K562 (cell line): ENCODE data around the gene MTA2. TPM values are rescaled to one million over a fixed set of nuclear protein-coding genes. Genes with fewer than 3 reads are reported as not detected.

ENCODE experiments used
- ARHGAP35 ChIP-seq: fragments of 450-650 bp; IDR thresholded peaks from 2 replicates; pipeline ENCODE4 v1.6.1; 2018; ENCODE audit not compliant: partially characterized antibody
- ARNT ChIP-seq, 2 experiments: fragments of 450-650 bp; IDR thresholded peaks; 2 replicates each; pipeline ENCODE4 v1.6.1; 2016; ENCODE audit warnings: mild to moderate bottlenecking in 1 of 2
- ATF4 ChIP-seq: fragments of 450-650 bp; formaldehyde crosslinking; IDR thresholded peaks from 2 replicates; pipeline ENCODE4 v1.4.0; 2022; ENCODE audit warnings: mild to moderate bottlenecking, moderate library complexity
- CEBPG ChIP-seq, 3 experiments: fragments of 200-800 bp in 1 of 3; sonication (Bioruptor generic) in 1 of 3; sonication (generic) in 1 of 3; formaldehyde crosslinking in 1 of 3; IDR thresholded peaks in 2 of 3; conservative IDR thresholded peaks in 1 of 3; 2 replicates each; pipeline versions ENCODE4 v1.6.1 to v1.8.0; 2016 to 2022; ENCODE audit warnings: missing compliant biosample characterization in 2 of 3, missing genetic modification characterization in 2 of 3, mild to moderate bottlenecking in 1 of 3, missing genetic modification reagents in 1 of 3
- CHD1 ChIP-seq: fragments of 200-600 bp; sonication (generic); IDR thresholded peaks from one replicate; pipeline ENCODE4 v1.6.1; 2012; ENCODE audit warnings: mild to moderate bottlenecking, moderate library complexity, low read length, inconsistent platforms
- CREBBP ChIP-seq: IDR thresholded peaks from one replicate; pipeline ENCODE4 v1.6.1; 2012; ENCODE audit warnings: low read depth, mild to moderate bottlenecking, control low read depth, inconsistent platforms, low read length
- GATA2 ChIP-seq: sonication (generic); formaldehyde crosslinking; IDR thresholded peaks from 2 replicates; pipeline ENCODE4 v1.4.0; 2020; ENCODE audit warnings: mild to moderate bottlenecking, missing genetic modification reagents
- GMEB1 ChIP-seq: fragments of 250-450 bp; sonication (Bioruptor Pico); IDR thresholded peaks from 2 replicates; pipeline ENCODE4 v1.4.0; 2020; ENCODE audit warnings: mild to moderate bottlenecking
- HEY1 ChIP-seq: fragments of 250-450 bp; sonication (Bioruptor Pico); IDR thresholded peaks from 2 replicates; pipeline ENCODE4 v1.5.0; 2020; ENCODE audit warnings: mild to moderate bottlenecking, moderate library complexity, borderline replicate concordance
- HINFP ChIP-seq: fragments of 450-650 bp; conservative IDR thresholded peaks from 2 replicates; pipeline ENCODE4 v1.6.1; 2016; ENCODE audit warnings: missing genetic modification characterization, low read depth, mild to moderate bottlenecking, control low read depth, missing compliant biosample characterization
- IRF9 ChIP-seq: fragments of 450-650 bp; IDR thresholded peaks from 2 replicates; pipeline ENCODE4 v1.6.1; 2016; ENCODE audit warnings: missing biosample characterization, missing genetic modification characterization
- MAFK ChIP-seq: IDR thresholded peaks from 2 replicates; pipeline ENCODE4 v1.6.1; 2011; ENCODE audit warnings: low read length, improper control_type of control experiment
- MTA3 ChIP-seq: fragments of 450-650 bp; formaldehyde crosslinking; IDR thresholded peaks from 2 replicates; pipeline ENCODE4 v1.6.1; 2017; ENCODE audit warnings: mild to moderate bottlenecking, borderline replicate concordance
- NFRKB ChIP-seq: fragments of 450-650 bp; IDR thresholded peaks from 2 replicates; pipeline ENCODE4 v1.6.1; 2016; ENCODE audit warnings: low read depth
- PCBP1 ChIP-seq: fragments of 200-400 bp; formaldehyde crosslinking; IDR thresholded peaks from 2 replicates; pipeline ENCODE4 v1.6.1; 2018; ENCODE audit warnings: mild to moderate bottlenecking, low read depth, low read length; ENCODE audit not compliant: poor library complexity, severe bottlenecking
- RBM39 ChIP-seq: fragments of 200-400 bp; formaldehyde crosslinking; optimal IDR thresholded peaks from 2 replicates; pipeline ENCODE3; 2018; ENCODE audit warnings: low read depth, low read length
- ZBED1 ChIP-seq: IDR thresholded peaks from 2 replicates; pipeline ENCODE4 v1.6.1; 2014
- ZNF324 ChIP-seq: fragments of 250-450 bp; sonication (Bioruptor Pico); IDR thresholded peaks from 2 replicates; pipeline ENCODE4 v1.4.0; 2020; ENCODE audit warnings: mild to moderate bottlenecking
- ZNF586 ChIP-seq: fragments of 450-650 bp; formaldehyde crosslinking; conservative IDR thresholded peaks from 2 replicates; pipeline ENCODE4 v1.4.0; 2020; ENCODE audit warnings: mild to moderate bottlenecking, moderate library complexity
- ZNF639 ChIP-seq, 2 experiments: fragments of 200-800 bp in 1 of 2; sonication (Bioruptor generic) in 1 of 2; sonication (generic) in 1 of 2; formaldehyde crosslinking in 1 of 2; IDR thresholded peaks in 1 of 2; conservative IDR thresholded peaks in 1 of 2; 2 replicates each; pipeline versions ENCODE4 v1.5.0 to v1.6.1; 2016 to 2020; ENCODE audit warnings: missing compliant biosample characterization in 1 of 2, missing genetic modification characterization in 1 of 2, missing genetic modification reagents in 1 of 2
- polyA plus RNA-seq, 8 experiments: library from polyadenylated mRNA; depleted of rRNA in 4 of 8; stranded (reverse) in 5 of 8; unstranded in 3 of 8; fragments of >200 nt; fragmentation: Nextera tagmentation in 2 of 8; fragmentation: Illumina TruSeq in 1 of 8; extraction: Ambion mirVana in 2 of 8; extraction: Trizol in 1 of 8; gene quantifications; 2 replicates each; pipeline versions ENCODE4 v1.2.1 to v1.2.3, GENCODE V29; 2011 to 2014; ENCODE audit warnings: inconsistent platforms in 1 of 8, missing spikeins in 1 of 8
- total RNA-seq, 7 experiments: library from RNA; depleted of rRNA in 6 of 7; stranded (reverse); fragments of >200 nt in 6 of 7; fragmentation: Illumina TruSeq in 2 of 7; extraction: Trizol in 2 of 7; gene quantifications; 2 replicates each; pipeline versions ENCODE4 v1.2.1 to v1.2.3, GENCODE V29; 2011 to 2021; ENCODE audit warnings: low replicate concordance in 1 of 7

The MTA2 gene
- total and polyA plus RNA-seq, 9 of the 15 experiments (the other 6 are each of a cell fraction or from before 2014, with no cell fraction given) = 6.2 to 220 (median 172) TPM

GRCh38 chr11:62545437-62546243 lies 56.0 kb downstream of the MTA2 start (continued):
- no peak for TF ChIP-seq IRF9 (tag)
- TF ChIP-seq HINFP = no peak
- TF ChIP-seq ZNF324 (CRISPR knock-in tag) = no peak
- TF ChIP-seq RBM39 = no peak
- no peak for TF ChIP-seq CHD1
- no peak for TF ChIP-seq ARNT (IDR thresholded peaks at IDR 0.05)
- TF ChIP-seq NFRKB = no peak
- TF ChIP-seq ARHGAP35 = no peak
- no peak for TF ChIP-seq CREBBP
- no peak for TF ChIP-seq MTA3
- TF ChIP-seq GATA2 (CRISPR knock-in tag) = no peak
- 0 out of 2 replicates have a peak, but pooled peaks have one; percentile 15 for TF ChIP-seq GMEB1 (CRISPR knock-in tag)
- no peak for TF ChIP-seq ZNF586
- peak in 1 of 2 experiments; percentile 2; a peak in 1 of 4 replicates for TF ChIP-seq ZNF639 (CRISPR knock-in tag; conservative IDR thresholded peaks at IDR 0.05 in 1 of 2, IDR thresholded peaks at IDR 0.05 in 1 of 2)
- no peak for TF ChIP-seq ZBED1
- no peak for TF ChIP-seq ATF4 (CRISPR knock-in tag)
- no peak for TF ChIP-seq MAFK
- TF ChIP-seq PCBP1 = peak; percentile 95
- no peak for TF ChIP-seq HEY1 (CRISPR knock-in tag)
- no peak for TF ChIP-seq CEBPG (CRISPR knock-in tag; IDR thresholded peaks at IDR 0.05)
- TF ChIP-seq CEBPG (tag; conservative IDR thresholded peaks at IDR 0.05 in 1 of 2, IDR thresholded peaks at IDR 0.05 in 1 of 2) = no peak
